Choroid plexus epithelial cell (primary cell): ENCODE results near the gene SUN2.

Experiments used
- DNase-seq: peaks from one replicate; pipeline ENCODE4 v3.0.0-alpha.2; 2010; ENCODE audit warnings: low read depth
- H3K4me3 ChIP-seq: 2 replicates; pipeline ENCODE4 v1.5.1; 2011; ENCODE audit warnings: low read depth, mild to moderate bottlenecking, control low read depth, low read length, moderate library complexity
- TF ChIP-seq, protein P1 (sequence below): conservative IDR thresholded peaks from 2 replicates; pipeline ENCODE4 v1.5.1; 2011; ENCODE audit warnings: low read depth, mild to moderate bottlenecking, control low read depth, inconsistent platforms, low read length, moderate library complexity

Gene SUN2

DNA sequence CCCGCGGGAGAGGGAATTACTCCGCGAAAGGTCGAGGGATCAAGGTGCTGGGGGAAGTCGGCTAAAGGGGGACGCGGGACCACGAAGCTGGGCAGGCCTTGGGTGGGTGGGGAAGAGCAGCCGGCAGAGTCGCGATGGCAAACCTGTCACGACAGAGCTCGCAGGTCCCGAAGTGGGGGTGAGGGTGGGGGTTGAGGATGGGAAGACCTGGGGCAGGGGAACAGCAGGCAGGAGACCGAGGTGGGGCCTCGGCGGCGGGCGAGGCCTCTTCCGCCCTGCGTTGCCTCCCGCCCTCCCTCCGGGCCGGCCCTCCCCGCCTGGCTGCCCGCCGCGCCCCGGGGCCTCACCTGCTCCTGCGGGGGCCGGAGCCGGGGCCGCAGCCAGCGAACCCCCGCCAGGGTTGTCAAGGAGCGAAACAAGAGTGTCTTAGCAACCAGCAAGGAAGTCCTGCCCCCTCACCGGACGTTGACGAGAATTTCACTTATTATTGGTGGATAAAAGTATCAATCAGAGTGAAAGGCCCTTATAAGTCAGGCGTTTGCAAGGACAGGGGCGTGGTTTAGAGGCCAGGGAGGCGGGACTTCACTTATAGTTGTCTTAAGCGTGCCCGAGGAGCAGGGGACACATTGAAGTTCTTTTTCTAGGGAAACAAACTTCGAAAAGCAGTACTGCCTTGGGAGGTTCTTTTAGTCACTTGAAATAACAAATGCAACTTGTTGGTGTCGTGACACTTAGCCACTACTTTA, 38.1 kb upstream of the SUN2 start, which contains the start of gene DNAL4:
TSS of gene DNAL4 (minus strand) at position 423 of the 746 bp plus-strand sequence. CDS start 11,412 bp downstream, outside the sequence.
- peak within 1 kb of the TSS; percentile 65 for H3K4me3 ChIP-seq
- DNase-seq = peak; percentile 99
- TF ChIP-seq, protein P1, sequence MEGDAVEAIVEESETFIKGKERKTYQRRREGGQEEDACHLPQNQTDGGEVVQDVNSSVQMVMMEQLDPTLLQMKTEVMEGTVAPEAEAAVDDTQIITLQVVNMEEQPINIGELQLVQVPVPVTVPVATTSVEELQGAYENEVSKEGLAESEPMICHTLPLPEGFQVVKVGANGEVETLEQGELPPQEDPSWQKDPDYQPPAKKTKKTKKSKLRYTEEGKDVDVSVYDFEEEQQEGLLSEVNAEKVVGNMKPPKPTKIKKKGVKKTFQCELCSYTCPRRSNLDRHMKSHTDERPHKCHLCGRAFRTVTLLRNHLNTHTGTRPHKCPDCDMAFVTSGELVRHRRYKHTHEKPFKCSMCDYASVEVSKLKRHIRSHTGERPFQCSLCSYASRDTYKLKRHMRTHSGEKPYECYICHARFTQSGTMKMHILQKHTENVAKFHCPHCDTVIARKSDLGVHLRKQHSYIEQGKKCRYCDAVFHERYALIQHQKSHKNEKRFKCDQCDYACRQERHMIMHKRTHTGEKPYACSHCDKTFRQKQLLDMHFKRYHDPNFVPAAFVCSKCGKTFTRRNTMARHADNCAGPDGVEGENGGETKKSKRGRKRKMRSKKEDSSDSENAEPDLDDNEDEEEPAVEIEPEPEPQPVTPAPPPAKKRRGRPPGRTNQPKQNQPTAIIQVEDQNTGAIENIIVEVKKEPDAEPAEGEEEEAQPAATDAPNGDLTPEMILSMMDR = no peak

DNA sequence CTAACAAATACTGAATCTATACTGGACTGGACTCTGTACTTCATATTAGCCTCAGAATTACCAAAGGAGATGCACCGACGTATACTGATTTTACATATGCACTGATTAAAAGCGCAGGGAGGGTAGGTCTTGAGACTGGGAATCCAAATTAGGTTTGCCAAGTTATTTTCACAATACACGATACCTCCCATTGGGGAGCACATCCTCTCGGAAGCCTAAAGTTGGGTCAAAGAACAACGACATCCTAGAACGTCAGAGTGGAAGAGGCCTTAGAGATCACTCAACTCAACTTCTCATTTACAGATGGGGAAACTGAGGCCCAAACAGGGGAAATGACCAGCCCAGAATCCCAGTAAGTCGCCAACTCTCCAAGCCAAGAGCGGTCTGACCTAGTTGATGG, 37.5 kb upstream of the SUN2 start:
- no peak for DNase-seq
- TF ChIP-seq, protein P1 = no peak
- peak overlapping the region; percentile 65 for H3K4me3 ChIP-seq

DNA sequence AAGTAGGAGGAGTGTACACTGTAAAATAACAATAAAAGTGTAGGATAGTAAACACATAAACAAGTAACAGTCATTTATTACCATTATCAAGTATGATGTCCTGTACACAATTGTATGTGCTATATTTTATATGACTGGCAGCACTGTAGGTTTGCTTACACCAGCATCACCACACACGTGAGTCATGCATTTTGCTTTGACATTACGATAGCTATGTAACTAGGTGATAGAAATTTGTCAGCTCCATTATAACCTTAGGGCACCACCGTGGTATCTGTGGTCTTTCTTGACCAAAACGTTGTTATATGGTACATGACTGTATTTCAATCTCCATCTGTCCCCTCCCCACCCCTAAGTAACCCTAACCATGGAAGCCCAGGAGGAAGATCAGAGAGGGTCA, 37.0 kb upstream of the SUN2 start:
- peak; percentile 34 for DNase-seq
- peak overlapping the region; percentile 65 for H3K4me3 ChIP-seq
- TF ChIP-seq, protein P1 = no peak

DNA sequence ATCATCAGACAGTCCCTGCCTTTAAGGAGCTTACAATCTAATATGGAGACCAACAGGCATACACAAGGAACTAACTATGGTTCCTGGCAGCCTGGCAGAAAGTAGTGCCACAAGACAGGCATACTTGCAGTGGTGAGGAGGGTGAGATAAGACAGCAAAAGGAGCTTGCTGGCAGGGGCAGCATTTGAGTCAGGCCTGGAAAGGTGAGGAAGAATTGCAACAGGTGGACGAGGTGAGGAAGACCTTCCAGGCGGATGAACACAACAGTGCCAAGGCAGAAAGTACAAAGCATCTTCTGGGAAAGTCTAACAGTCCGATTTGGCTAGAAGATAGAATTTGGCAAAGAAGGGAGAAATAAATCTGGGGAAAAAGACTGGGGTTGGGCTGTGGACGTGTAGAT, 33.8 kb upstream of the SUN2 start:
- no peak for DNase-seq

DNA sequence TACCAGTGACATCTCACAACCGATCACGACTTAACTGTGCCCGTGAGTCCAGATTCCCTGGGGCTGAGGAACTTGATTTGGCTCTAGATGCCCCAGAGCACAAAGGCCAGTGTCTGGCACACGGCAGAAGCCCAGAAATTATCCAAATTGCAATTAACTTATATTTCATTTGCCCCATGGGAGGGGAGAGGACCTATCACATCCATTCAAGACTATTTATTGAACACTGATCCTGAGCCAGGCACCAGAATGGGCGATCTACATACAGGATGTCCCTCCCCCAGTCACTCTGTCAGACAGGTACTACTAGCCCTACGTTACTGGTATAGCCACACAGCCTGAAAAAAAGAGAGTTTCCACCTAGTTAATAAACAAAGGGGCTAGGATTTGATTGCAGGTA, 33.0 kb upstream of the SUN2 start:
- no peak overlapping the region for H3K4me3 ChIP-seq
- TF ChIP-seq, protein P1 = no peak
- no peak for DNase-seq

More for the DNA sequence above, 33.8 kb upstream of the SUN2 start:
- no peak overlapping the region for H3K4me3 ChIP-seq
- TF ChIP-seq, protein P1 = no peak

DNA sequence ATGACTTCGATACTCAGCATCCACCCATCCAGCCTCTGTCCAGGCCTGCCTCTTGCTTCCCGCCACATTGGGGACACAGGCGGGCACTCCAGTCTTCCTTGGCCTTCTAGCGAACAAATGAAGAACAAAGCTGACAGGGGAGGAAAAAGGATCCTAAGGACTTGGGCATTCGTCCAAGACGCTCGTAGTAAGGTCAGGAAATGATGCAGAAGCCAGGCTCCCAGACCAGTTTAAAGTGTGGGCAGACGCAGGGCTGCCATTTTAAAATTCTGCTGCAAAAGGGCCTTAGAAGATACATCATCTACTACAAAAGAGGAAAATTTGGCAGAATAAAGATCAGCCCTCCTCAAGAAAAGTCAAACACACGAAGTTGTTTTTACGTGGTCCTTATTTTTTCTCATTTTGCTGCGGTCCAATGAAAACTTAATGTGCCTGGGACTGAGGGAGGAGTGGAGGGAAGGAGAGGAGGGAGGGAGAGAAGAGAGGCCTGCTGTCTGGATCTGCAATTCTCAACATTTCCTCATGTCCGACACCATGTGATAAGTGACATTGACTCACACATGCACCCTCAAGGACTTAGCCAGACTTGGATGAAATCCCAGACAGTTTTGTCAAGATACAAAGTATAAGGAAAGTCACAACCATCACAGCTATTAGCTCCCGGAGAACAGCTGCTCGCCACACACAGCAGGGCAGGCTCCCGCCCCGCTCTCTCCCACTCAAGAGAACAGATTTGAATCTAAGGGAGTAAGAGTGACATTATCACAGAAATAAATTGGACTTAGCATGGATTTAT, 32.4 kb upstream of the SUN2 start:
- TF ChIP-seq, protein P1 = no peak
- H3K4me3 ChIP-seq = no peak overlapping the region
- DNase-seq = peak; percentile 94
